HUES64 (cell line): ENCODE results near the gene KYAT1.

Experiments
- H3K27ac ChIP-seq: 2 replicates; pipeline ENCODE4 v1.7.0; 2013; ENCODE audit warnings: low read depth, low read length, inconsistent platforms
- H3K27me3 ChIP-seq: 2 replicates; pipeline ENCODE4 v1.6.1; 2013; ENCODE audit warnings: mild to moderate bottlenecking, low read length; ENCODE audit not compliant: insufficient read depth
- H3K36me3 ChIP-seq: 2 replicates; pipeline ENCODE4 v1.6.1; 2013; ENCODE audit warnings: mild to moderate bottlenecking, low read length; ENCODE audit not compliant: insufficient read depth
- H3K4me1 ChIP-seq: 2 replicates; pipeline ENCODE4 v1.6.1; 2013; ENCODE audit warnings: mild to moderate bottlenecking, low read length, moderate library complexity; ENCODE audit not compliant: insufficient read depth
- H3K4me3 ChIP-seq: 2 replicates; pipeline ENCODE4 v1.5.1; 2013; ENCODE audit warnings: mild to moderate bottlenecking, low read length, moderate library complexity
- H3K9ac ChIP-seq: 2 replicates; pipeline ENCODE4 v1.6.1; 2013; ENCODE audit warnings: mild to moderate bottlenecking, low read depth, low read length
- H3K9me3 ChIP-seq: 2 replicates; pipeline ENCODE4 v1.6.1; 2013; ENCODE audit warnings: low read depth, low read length; ENCODE audit not compliant: insufficient read depth
- WGBS: fragments of 150-250, 120-280 bp; methylation state at CpG from one replicate; pipeline ENCODE4 v1.1.7; 2013; ENCODE audit warnings: missing lambda C conversion rate; 5-methylcytosine and 5-hydroxymethylcytosine counted together

Gene KYAT1

DNA sequence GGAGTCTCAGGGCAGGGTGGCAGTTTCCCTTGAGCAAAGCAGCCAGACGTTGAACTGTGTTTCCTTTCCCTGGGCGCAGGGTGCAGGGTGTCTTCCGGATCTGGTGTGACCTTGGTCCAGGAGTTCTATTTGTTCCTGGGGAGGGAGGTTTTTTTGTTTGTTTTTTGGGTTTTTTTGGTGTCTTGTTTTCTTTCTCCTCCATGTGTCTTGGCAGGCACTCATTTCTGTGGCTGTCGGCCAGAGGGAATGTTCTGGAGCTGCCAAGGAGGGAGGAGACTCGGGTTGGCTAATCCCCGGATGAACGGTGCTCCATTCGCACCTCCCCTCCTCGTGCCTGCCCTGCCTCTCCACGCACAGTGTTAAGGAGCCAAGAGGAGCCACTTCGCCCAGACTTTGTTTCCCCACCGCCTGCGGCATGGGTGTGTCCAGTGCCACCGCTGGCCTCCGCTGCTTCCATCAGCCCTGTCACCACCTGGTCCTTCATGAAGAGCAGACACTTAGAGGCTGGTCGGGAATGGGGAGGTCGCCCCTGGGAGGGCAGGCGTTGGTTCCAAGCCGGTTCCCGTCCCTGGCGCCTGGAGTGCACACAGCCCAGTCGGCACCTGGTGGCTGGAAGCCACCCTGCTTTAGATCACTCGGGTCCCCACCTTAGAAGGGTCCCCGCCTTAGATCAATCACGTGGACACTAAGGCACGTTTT is 35.5 kb upstream of the KYAT1 start:
- WGBS = 96% methylated on average over 26 of the region's 26 CpGs
- Histone ChIP-seq H3K4me1 (peaks cover 17% of the 10 kb centered on the region), H3K27ac (no peak overlapping the region), H3K27me3 (no peaks in the 10 kb centered on the region), H3K9ac (no peak overlapping the region), H3K4me3 (no peak overlapping the region), H3K36me3 (peaks cover 41% of the 10 kb centered on the region), H3K9me3 (no peaks in the 10 kb centered on the region)

GRCh38 chr9:128916745-128917144 is 35.0 kb upstream of the KYAT1 start:
- WGBS = 95% methylated on average over 11 of the region's 11 CpGs
- H3K4me1 ChIP-seq = peaks cover 20% of the 10 kb centered on the region
- no peak overlapping the region for H3K27ac ChIP-seq
- H3K27me3 ChIP-seq = no peaks in the 10 kb centered on the region
- no peaks in the 10 kb centered on the region for H3K9me3 ChIP-seq
- H3K4me3 ChIP-seq = no peak overlapping the region
- H3K36me3 ChIP-seq = peaks cover 41% of the 10 kb centered on the region
- H3K9ac ChIP-seq = no peak overlapping the region

GRCh38 chr9:128916204-128916603 is 34.5 kb upstream of the KYAT1 start:
- peaks cover 41% of the 10 kb centered on the region for H3K36me3 ChIP-seq
- no peaks in the 10 kb centered on the region for H3K27me3 ChIP-seq
- H3K4me3 ChIP-seq = no peak overlapping the region
- H3K9ac ChIP-seq = no peak overlapping the region
- H3K4me1 ChIP-seq = peaks cover 23% of the 10 kb centered on the region
- H3K27ac ChIP-seq = no peak overlapping the region
- WGBS = 94% methylated on average over 18 of the region's 18 CpGs
- no peaks in the 10 kb centered on the region for H3K9me3 ChIP-seq

GRCh38 chr9:128913995-128914772 is 32.4 kb upstream of the KYAT1 start:
- peaks cover 29% of the 10 kb centered on the region for H3K4me1 ChIP-seq
- 92% methylated on average over 23 of the region's 23 CpGs for WGBS
- no peaks in the 10 kb centered on the region for H3K9me3 ChIP-seq

DNA sequence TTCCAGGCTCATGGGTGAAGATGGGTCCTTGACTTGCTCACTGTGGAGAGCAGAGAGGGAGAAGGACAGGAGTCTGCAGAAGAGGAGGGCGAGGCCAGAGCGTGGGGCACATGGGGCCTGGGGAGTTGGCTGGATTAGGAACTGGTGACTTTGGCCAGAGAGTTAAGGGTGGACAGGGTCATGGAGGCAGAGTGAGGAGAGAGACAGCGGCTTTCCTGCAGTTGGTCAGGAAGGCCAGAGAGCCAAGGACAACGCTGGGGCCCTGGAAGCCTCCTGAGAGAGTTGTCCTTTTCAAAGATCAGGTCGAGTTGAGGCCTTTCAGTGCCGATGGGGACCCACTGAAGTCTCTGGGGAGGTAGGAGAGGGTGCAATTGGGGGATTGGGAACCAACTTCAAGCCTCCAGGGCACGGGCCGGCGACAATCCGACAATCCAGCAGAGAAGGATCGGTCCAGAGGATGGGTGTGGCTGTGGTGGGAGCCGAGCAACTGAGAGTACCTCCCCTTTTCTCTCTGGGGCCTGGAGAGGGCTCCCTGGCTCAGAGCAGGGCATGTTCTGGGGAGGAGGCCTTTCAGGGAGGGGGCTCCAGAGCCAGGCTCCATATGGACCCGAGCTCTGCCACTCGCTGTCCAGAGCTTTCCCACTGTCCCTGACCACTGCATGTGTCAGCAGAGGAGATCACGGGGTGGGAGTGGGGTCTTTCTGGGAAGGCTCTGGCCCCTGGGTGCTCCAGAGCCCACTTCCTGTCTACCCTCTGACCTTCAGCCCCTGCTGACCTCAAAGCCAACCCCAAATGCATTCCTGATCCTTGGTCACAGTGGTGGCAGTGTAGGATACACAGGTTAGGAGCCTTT is 31.5 kb upstream of the KYAT1 start:
- H3K9ac ChIP-seq = peak overlapping the region; percentile 54
- WGBS = 84% methylated on average over 15 of the region's 15 CpGs
- peaks cover 62% of the 10 kb centered on the region for H3K36me3 ChIP-seq
- peaks cover 29% of the 10 kb centered on the region for H3K4me1 ChIP-seq
- no peaks in the 10 kb centered on the region for H3K9me3 ChIP-seq
- H3K27ac ChIP-seq = peak overlapping the region; percentile 72
- no peak overlapping the region for H3K4me3 ChIP-seq
- no peaks in the 10 kb centered on the region for H3K27me3 ChIP-seq

More at GRCh38 chr9:128913995-128914772, 32.4 kb upstream of the KYAT1 start:
- Histone ChIP-seq H3K27ac (no peak overlapping the region), H3K36me3 (peaks cover 58% of the 10 kb centered on the region), H3K27me3 (no peaks in the 10 kb centered on the region), H3K4me3 (no peak overlapping the region), H3K9ac (no peak overlapping the region)

- H3K27ac ChIP-seq = peak overlapping the region; percentile 84
- H3K4me1 ChIP-seq = peaks cover 29% of the 10 kb centered on the region
- H3K4me3 ChIP-seq = no peak overlapping the region
- H3K9me3 ChIP-seq = no peaks in the 10 kb centered on the region
- WGBS = 65% methylated on average over 15 of the region's 15 CpGs
- no peaks in the 10 kb centered on the region for H3K27me3 ChIP-seq
- H3K9ac ChIP-seq = peak overlapping the region; percentile 54
- peaks cover 62% of the 10 kb centered on the region for H3K36me3 ChIP-seq
Measured at GRCh38 chr9:128912270-128912853, 30.6 kb upstream of the KYAT1 start.

- Histone ChIP-seq H3K9me3 (no peaks in the 10 kb centered on the region), H3K27ac (peak overlapping the region; percentile 84), H3K4me1 (peaks cover 29% of the 10 kb centered on the region), H3K36me3 (peaks cover 62% of the 10 kb centered on the region), H3K27me3 (no peaks in the 10 kb centered on the region), H3K9ac (peak overlapping the region; percentile 50), H3K4me3 (no peak overlapping the region)
- 59% methylated on average over 8 of the region's 8 CpGs for whole genome bisulfite sequencing
Measured at GRCh38 chr9:128911529-128912035, 29.8 kb upstream of the KYAT1 start.

DNA sequence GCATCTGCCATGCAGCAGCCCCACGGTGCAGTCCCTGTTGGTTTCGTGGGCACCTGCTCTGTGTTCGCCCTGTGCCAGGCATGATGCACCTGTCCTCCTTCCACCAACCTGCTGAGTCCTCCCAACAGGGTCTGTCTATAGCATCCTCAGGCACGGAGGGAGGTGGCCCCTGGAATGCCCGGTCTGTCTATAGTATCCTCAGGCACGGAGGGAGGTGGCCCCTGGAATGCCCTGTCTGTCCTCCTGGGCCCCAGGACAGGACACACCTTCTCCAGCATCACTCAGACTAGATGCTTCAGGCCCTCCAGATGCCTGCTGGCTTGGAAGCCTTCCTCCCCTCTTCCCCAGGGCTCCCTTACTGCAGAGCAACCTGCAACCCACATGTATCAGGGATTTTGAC is 29.2 kb upstream of the KYAT1 start:
- no peaks in the 10 kb centered on the region for H3K9me3 ChIP-seq

DNA sequence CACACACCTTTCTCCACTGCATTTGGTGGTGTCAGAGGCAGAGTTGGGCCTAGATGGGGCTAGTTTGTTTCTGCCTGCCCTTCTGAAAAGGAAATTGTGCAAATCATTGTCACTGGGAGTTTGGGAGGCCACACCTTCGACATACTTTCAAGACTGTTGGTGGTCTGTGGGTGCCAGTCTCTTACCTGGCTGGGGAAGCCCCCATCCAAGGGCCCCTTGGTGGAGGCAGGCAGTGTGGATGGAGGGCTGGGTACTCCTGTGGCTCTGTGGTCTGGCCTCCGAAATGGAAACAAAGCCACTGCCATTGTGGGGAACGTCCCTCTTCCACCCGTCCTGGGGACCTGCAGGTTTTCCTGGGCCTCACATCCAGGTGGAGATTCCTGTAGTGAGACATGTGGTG is 28.1 kb upstream of the KYAT1 start:
- H3K27ac ChIP-seq = peak overlapping the region; percentile 31; the same call in 1 of the 2 replicates
- H3K4me1 ChIP-seq = peaks cover 29% of the 10 kb centered on the region
- peaks cover 50% of the 10 kb centered on the region for H3K36me3 ChIP-seq
- H3K9me3 ChIP-seq = no peaks in the 10 kb centered on the region
- H3K9ac ChIP-seq = no peak overlapping the region; the same call in 1 of the 2 replicates
- 95% methylated on average over 4 of the region's 4 CpGs for WGBS
- no peak overlapping the region for H3K4me3 ChIP-seq
- no peaks in the 10 kb centered on the region for H3K27me3 ChIP-seq

More for the DNA sequence above, 29.2 kb upstream of the KYAT1 start:
- H3K36me3 ChIP-seq = peaks cover 56% of the 10 kb centered on the region
- H3K27me3 ChIP-seq = no peaks in the 10 kb centered on the region
- peak overlapping the region; percentile 84 for H3K27ac ChIP-seq
- WGBS = 84% methylated on average over 6 of the region's 6 CpGs
- peak overlapping the region; percentile 50; the same call in 1 of the 2 replicates for H3K9ac ChIP-seq
- no peak overlapping the region for H3K4me3 ChIP-seq
- peaks cover 29% of the 10 kb centered on the region for H3K4me1 ChIP-seq

DNA sequence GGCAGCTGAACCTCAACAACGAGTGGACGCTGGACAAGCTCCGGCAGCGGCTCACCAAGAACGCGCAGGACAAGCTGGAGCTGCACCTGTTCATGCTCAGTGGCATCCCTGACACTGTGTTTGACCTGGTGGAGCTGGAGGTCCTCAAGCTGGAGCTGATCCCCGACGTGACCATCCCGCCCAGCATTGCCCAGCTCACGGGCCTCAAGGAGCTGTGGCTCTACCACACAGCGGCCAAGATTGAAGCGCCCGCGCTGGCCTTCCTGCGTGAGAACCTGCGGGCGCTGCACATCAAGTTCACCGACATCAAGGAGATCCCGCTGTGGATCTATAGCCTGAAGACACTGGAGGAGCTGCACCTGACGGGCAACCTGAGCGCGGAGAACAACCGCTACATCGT is 26.6 kb upstream of the KYAT1 start:
- no peaks in the 10 kb centered on the region for H3K9me3 ChIP-seq
- no peak overlapping the region for H3K4me3 ChIP-seq
- H3K4me1 ChIP-seq = peaks cover 26% of the 10 kb centered on the region
- no peaks in the 10 kb centered on the region for H3K27me3 ChIP-seq
- no peak overlapping the region for H3K27ac ChIP-seq
- no peak overlapping the region for H3K9ac ChIP-seq
- WGBS = 96% methylated on average over 24 of the region's 24 CpGs
- peaks cover 46% of the 10 kb centered on the region for H3K36me3 ChIP-seq
